ENCODE data around the gene LRRTM2. TPM values are rescaled to one million over a fixed set of nuclear protein-coding genes. Genes with fewer than 3 reads are reported as not detected.

LRRTM2 gene
- total and polyA plus RNA-seq, 2 of the 4 experiments (the other 2 are of a cell fraction) = 0.53 to 2.0 TPM

DNA sequence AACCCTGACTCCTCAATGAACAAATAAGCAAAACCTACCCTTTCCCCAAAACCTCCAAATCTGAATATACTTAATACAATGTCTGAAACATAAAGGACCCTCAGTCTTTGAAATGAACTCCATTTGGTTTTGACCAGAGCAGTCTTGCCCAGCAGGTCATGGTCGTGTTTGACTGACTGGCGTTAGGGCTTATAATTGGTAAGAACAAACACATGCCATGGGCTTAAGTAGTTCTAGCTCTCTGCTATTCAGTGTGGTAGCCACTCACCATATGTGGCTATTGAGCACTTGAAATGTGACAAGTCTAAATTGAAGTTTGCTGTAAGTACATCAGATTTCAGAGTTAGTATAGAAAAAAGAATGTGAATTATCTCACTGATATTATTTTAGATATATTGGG, 42.1 kb downstream of the LRRTM2 start:
- Histone ChIP-seq H3K14ac (replicated peaks; ENCODE audit: low read depth, low read length) (no peak overlapping the region), H3K4me2 (ENCODE audit: low read depth, low read length) (no peak overlapping the region), H4K20me1 (ENCODE audit: insufficient read depth, low read length) (peaks cover 64% of the 10 kb centered on the region), H4K8ac (ENCODE audit: low read depth in 2 of 2, low read length in 2 of 2) (no peak overlapping the region), H3K4ac (ENCODE audit: low read depth, low read length) (no peak overlapping the region), H3K18ac (ENCODE audit: low read depth, low read length) (no peak overlapping the region), H3K56ac (ENCODE audit: extremely low read depth, insufficient read depth, low read length) (no peak overlapping the region), H2AK5ac (ENCODE audit: low read depth, low read length) (no peak overlapping the region), H3K9me3 (ENCODE audit: control insufficient read depth, insufficient read depth, low read length) (no peaks in the 10 kb centered on the region), H3K4me3 (ENCODE audit: insufficient read depth, low read depth, low read length) (no peak overlapping the region), H3K23ac (ENCODE audit: low read depth, low read length) (no peak overlapping the region), H2BK5ac (ENCODE audit: low read depth, low read length, poor library complexity, severe bottlenecking) (no peak overlapping the region), H3K4me1 (ENCODE audit: control insufficient read depth, insufficient read depth, low read length) (peaks cover 6% of the 10 kb centered on the region), H2AFZ (replicated peaks; ENCODE audit: low read length, poor library complexity) (no peak overlapping the region), H3K79me1 (ENCODE audit: low read depth in 1 of 2, low read length in 2 of 2) (peaks cover 37 to 81% of the 10 kb centered on the region in 2 experiments), H4K5ac (ENCODE audit: low read depth, low read length) (no peak overlapping the region), H2BK120ac (ENCODE audit: low read depth, low read length) (no peak overlapping the region), H2AK9ac (replicated peaks; ENCODE audit: low read depth, low read length, poor library complexity) (no peak overlapping the region), H3K27ac (ENCODE audit: insufficient read depth, low read length) (no peak overlapping the region), H2BK15ac (ENCODE audit: low read depth, low read length) (no peak overlapping the region), H3K9ac (ENCODE audit: low read depth, low read length) (no peak overlapping the region), H2BK20ac (ENCODE audit: low read depth, low read length) (no peak overlapping the region), H4K91ac (ENCODE audit: insufficient read depth, low read depth, low read length) (no peak overlapping the region), H3K27me3 (ENCODE audit: control insufficient read depth, insufficient read depth, low read length) (no peaks in the 10 kb centered on the region), H3K36me3 (ENCODE audit: control insufficient read depth, insufficient read depth, low read length) (peaks cover 15% of the 10 kb centered on the region), H3K9me1 (ENCODE audit: insufficient read depth, low read length) (0 out of 2 replicates have a peak, but pooled peaks cover 3% of the 10 kb centered on the region)
- no peak for TF ChIP-seq RAD21 (IDR thresholded peaks at IDR 0.05; ENCODE audit: low read length)
- CTCF ChIA-PET = interaction anchor here (0.9 kb wide), 1 partner anchor 15 kb away, joined by 3 read pairs; no protein-coding TSS in a partner anchor
- no TSS peak for BruUV-seq (replicated peaks)
- intact Hi-C loops (cut with micrococcal nuclease) = no loop called here
- DNase-seq (no peak), ATAC-seq (ENCODE audit: low read depth) (no peak)
- POLR2A ChIA-PET (ENCODE audit: unreplicated experiment) = no interaction called here
- WGBS, 2 experiments (ENCODE audit: extremely low coverage in 2 of 2, insufficient read length in 1 of 2) = no CpG with 5 or more reads among the region's 2 CpGs
- dilution Hi-C loops (cut with HindIII; ENCODE audit: low sequenced_read_pairs, unreplicated experiment) = no loop called here
- in situ Hi-C loops (cut with MboI; ENCODE audit: low sequenced_read_pairs) = no loop called here
